IPS-NIHi11 (cell line): ENCODE measurements around the gene ZSWIM8.
A peak's percentile ranks its signal among the peaks of the same experiment; 100 is the strongest.
"Not testable (repeated sequence)": the region's sequence is repeated elsewhere in the genome, so short reads cannot be mapped to it uniquely, and the experiment has no call there.

ENCODE experiments used
- DNase-seq: peaks from one replicate; pipeline ENCODE4 v3.0.0; 2012; ENCODE audit warnings: mixed read lengths, low spot score

The ZSWIM8 gene

GRCh38 chr10:73796035-73796434 is 10.6 kb downstream of the ZSWIM8 start:
- not testable (repeated sequence) for DNase-seq

- no peak for DNase-seq
These were observed 11.4 kb downstream of the ZSWIM8 start for GRCh38 chr10:73796766-73797165.

- no peak for DNase-seq
These were observed 12.1 kb downstream of the ZSWIM8 start for GRCh38 chr10:73797324-73798025.

GRCh38 chr10:73798087-73798486 is 12.7 kb downstream of the ZSWIM8 start:
- no peak for DNase-seq

GRCh38 chr10:73798927-73799560 is 13.6 kb downstream of the ZSWIM8 start:
- DNase-seq, result no peak

GRCh38 chr10:73799899-73800559 is 14.6 kb downstream of the ZSWIM8 start:
- no peak for DNase-seq

- DNase-seq, result no peak
These were observed 15.3 kb downstream of the ZSWIM8 start for GRCh38 chr10:73800560-73801252.

- DNase-seq, result no peak
These were observed 15.8 kb downstream of the ZSWIM8 start for GRCh38 chr10:73801253-73801590.

GRCh38 chr10:73802276-73802991 is 17.0 kb downstream of the ZSWIM8 start:
- no peak for DNase-seq

- DNase-seq, result no peak
These were observed 18.4 kb downstream of the ZSWIM8 start for GRCh38 chr10:73803680-73804286.

GRCh38 chr10:73806176-73806950 is 21.0 kb downstream of the ZSWIM8 start:
- no peak for DNase-seq

- DNase-seq, result no peak
These were observed 22.1 kb downstream of the ZSWIM8 start for GRCh38 chr10:73807471-73807870.

GRCh38 chr10:73808021-73808815 is 22.8 kb downstream of the ZSWIM8 start:
- DNase-seq, result no peak

GRCh38 chr10:73809061-73809818 is 23.8 kb downstream of the ZSWIM8 start:
- DNase-seq, result no peak

- DNase-seq, result no peak
These were observed 24.9 kb downstream of the ZSWIM8 start for GRCh38 chr10:73810358-73810734.

- peak; percentile 73 for DNase-seq
These were observed 25.5 kb downstream of the ZSWIM8 start for GRCh38 chr10:73810735-73811465.

- DNase-seq, result no peak
These were observed 27.3 kb downstream of the ZSWIM8 start for GRCh38 chr10:73812657-73813056.

- DNase-seq, result no peak
These were observed 27.9 kb downstream of the ZSWIM8 start for GRCh38 chr10:73813333-73813732.
